Pulmonary artery endothelial cell (primary cell): Measurements from ENCODE around the gene CDC73. TPM values are rescaled to one million over a fixed set of nuclear protein-coding genes. Genes with fewer than 3 reads are reported as not detected.
"Not testable (repeated sequence)": the region's sequence is repeated elsewhere in the genome, so short reads cannot be mapped to it uniquely, and the experiment has no call there.

Experiments
- DNase-seq: peaks from one replicate; pipeline ENCODE4 v3.0.0-alpha.2; 2011; ENCODE audit warnings: low read depth, low spot score
- total RNA-seq: library from RNA; depleted of rRNA; stranded (reverse); fragments of >200 nt; gene quantifications from 2 replicates; pipeline ENCODE4 v1.2.3, GENCODE V29; 2014

CDC73 gene
- total RNA-seq, 1 donor from 2014 or later = 18.1 TPM

- DNase-seq = no peak
Observed at GRCh38 chr1:193284219-193284618, 162.4 kb downstream of the CDC73 start.

- DNase-seq = no peak
Observed at GRCh38 chr1:193285641-193286040, 163.8 kb downstream of the CDC73 start.

- not testable (repeated sequence) for DNase-seq
Observed at GRCh38 chr1:193288548-193289080, 166.8 kb downstream of the CDC73 start.

- no peak for DNase-seq
Observed at GRCh38 chr1:193293726-193294125, 171.9 kb downstream of the CDC73 start.

- no peak for DNase-seq
Observed at GRCh38 chr1:193299038-193299437, 177.2 kb downstream of the CDC73 start.

GRCh38 chr1:193301746-193302145 is 179.9 kb downstream of the CDC73 start:
- DNase-seq = no peak

- no peak for DNase-seq
Observed at GRCh38 chr1:193303849-193304248, 182.0 kb downstream of the CDC73 start.

Other genes starting within 250 kb of the CDC73 start
- gene UCHL5, start 62.7 kb upstream of the CDC73 start, total RNA-seq = 32.5 and 36.3 TPM in 2 replicates
- gene RO60, start 62.4 kb upstream of the CDC73 start, total RNA-seq = 144 and 213 TPM in 2 replicates
- gene GLRX2, start 16.6 kb upstream of the CDC73 start, total RNA-seq = 11.2 and 15.9 TPM in 2 replicates
- gene B3GALT2, start 64.6 kb downstream of the CDC73 start, total RNA-seq = not detected in 2 replicates